K562 (cell line): ENCODE results near the gene CTDSP1. TPM values are rescaled to one million over a fixed set of nuclear protein-coding genes. Genes with fewer than 3 reads are reported as not detected.

ENCODE experiments used
- CEBPB ChIP-seq: fragments of 450-650 bp; IDR thresholded peaks from 2 replicates; pipeline ENCODE4 v1.6.1; 2016; ENCODE audit warnings: missing genetic modification characterization, missing compliant biosample characterization
- ESRRB ChIP-seq: fragments of 250-450 bp; sonication (Bioruptor Pico); IDR thresholded peaks from 2 replicates; pipeline ENCODE4 v1.5.0; 2020; ENCODE audit warnings: mild to moderate bottlenecking, moderate library complexity, borderline replicate concordance
- HMG20B ChIP-seq: fragments of 250-450 bp; sonication (Bioruptor Pico); IDR thresholded peaks from 2 replicates; pipeline ENCODE4 v1.5.0; 2021; ENCODE audit warnings: mild to moderate bottlenecking
- HNRNPH1 ChIP-seq: fragments of 200-400 bp; formaldehyde crosslinking; optimal IDR thresholded peaks from 2 replicates; pipeline ENCODE3; 2017; ENCODE audit warnings: low read depth, mild to moderate bottlenecking, low read length, moderate library complexity
- HOXB6 ChIP-seq: fragments of 250-450 bp; sonication (Bioruptor Pico); IDR thresholded peaks from 2 replicates; pipeline ENCODE4 v1.5.1; 2022; ENCODE audit warnings: mild to moderate bottlenecking, borderline replicate concordance
- KDM4B ChIP-seq, 2 experiments: fragments of 450-650 bp in 1 of 2; sonication (generic) in 1 of 2; IDR thresholded peaks; 2 replicates each; pipeline ENCODE4 v1.6.1; 2016 to 2017; ENCODE audit warnings: borderline replicate concordance in 2 of 2, antibody characterized with exemption in 1 of 2, low read depth in 1 of 2, mild to moderate bottlenecking in 1 of 2
- MEF2D ChIP-seq: conservative IDR thresholded peaks from 2 replicates; pipeline ENCODE4 v1.6.1; 2016; ENCODE audit warnings: low read depth, missing genetic modification characterization, missing compliant biosample characterization
- NCOA4 ChIP-seq: fragments of 450-650 bp; IDR thresholded peaks from 2 replicates; pipeline ENCODE4 v1.6.1; 2018; ENCODE audit warnings: mild to moderate bottlenecking; ENCODE audit not compliant: partially characterized antibody
- PURB ChIP-seq: sonication (generic); formaldehyde crosslinking; IDR thresholded peaks from 2 replicates; pipeline ENCODE4 v1.9.0; 2021; ENCODE audit warnings: low read depth, mild to moderate bottlenecking, missing genetic modification reagents
- RBM34 ChIP-seq: fragments of 200-400 bp; formaldehyde crosslinking; IDR thresholded peaks from 2 replicates; pipeline ENCODE4 v1.6.1; 2018; ENCODE audit warnings: low read length, borderline replicate concordance; ENCODE audit not compliant: insufficient read depth
- RFX7 ChIP-seq: fragments of 250-450 bp; sonication (Bioruptor Pico); IDR thresholded peaks from 2 replicates; pipeline ENCODE4 v1.5.1; 2021; ENCODE audit warnings: mild to moderate bottlenecking
- RNF2 ChIP-seq: sonication (generic); IDR thresholded peaks from 2 replicates; pipeline ENCODE4 v1.6.1; 2016
- SREBF1 ChIP-seq: fragments of 150-350 bp; IDR thresholded peaks from 2 replicates; pipeline ENCODE4 v1.6.1; 2014; ENCODE audit warnings: antibody characterized with exemption, low read depth, low read length, borderline replicate concordance
- SRSF3 ChIP-seq: fragments of 200-400 bp; formaldehyde crosslinking; IDR thresholded peaks from 2 replicates; pipeline ENCODE4 v1.6.1; 2016; ENCODE audit warnings: mild to moderate bottlenecking, low read length, moderate library complexity; ENCODE audit not compliant: insufficient read depth
- STAG1 ChIP-seq: sonication (generic); formaldehyde crosslinking; IDR thresholded peaks from 2 replicates; pipeline ENCODE4 v1.5.0; 2020; ENCODE audit warnings: missing genetic modification reagents, borderline replicate concordance
- YY1 ChIP-seq, 3 experiments: IDR thresholded peaks; 2 replicates each; pipeline ENCODE4 v1.6.1; 2011; ENCODE audit warnings: low read length in 2 of 3, mild to moderate bottlenecking in 2 of 3, moderate library complexity in 2 of 3, borderline replicate concordance in 1 of 3, control low read depth in 1 of 3, low read depth in 1 of 3; ENCODE audit not compliant: insufficient read depth in 3 of 3, insufficient replicate concordance in 2 of 3, control insufficient read depth in 1 of 3, insufficient read length in 1 of 3; ENCODE audit errors: extremely low read depth in 1 of 3
- ZNF263 ChIP-seq: sonication (generic); formaldehyde crosslinking; IDR thresholded peaks from 2 replicates; pipeline ENCODE4 v1.8.0; 2022; ENCODE audit warnings: mild to moderate bottlenecking, missing genetic modification reagents, borderline replicate concordance
- ZNF436 ChIP-seq: fragments of 250-450, 450-650 bp; sonication (Bioruptor Pico); formaldehyde crosslinking; IDR thresholded peaks from 2 replicates; pipeline ENCODE4 v1.7.0; 2020; ENCODE audit warnings: mild to moderate bottlenecking
- ZNF76 ChIP-seq: fragments of 250-450 bp; sonication (Bioruptor Pico); IDR thresholded peaks from 2 replicates; pipeline ENCODE4 v1.4.0; 2020; ENCODE audit warnings: mild to moderate bottlenecking, moderate library complexity, borderline replicate concordance
- ZNF778 ChIP-seq: fragments of 450-650 bp; formaldehyde crosslinking; IDR thresholded peaks from 2 replicates; pipeline ENCODE4 v1.4.0; 2020; ENCODE audit warnings: mild to moderate bottlenecking, moderate library complexity
- polyA plus RNA-seq, 8 experiments: library from polyadenylated mRNA; depleted of rRNA in 4 of 8; stranded (reverse) in 5 of 8; unstranded in 3 of 8; fragments of >200 nt; fragmentation: Nextera tagmentation in 2 of 8; fragmentation: Illumina TruSeq in 1 of 8; extraction: Ambion mirVana in 2 of 8; extraction: Trizol in 1 of 8; gene quantifications; 2 replicates each; pipeline versions ENCODE4 v1.2.1 to v1.2.3, GENCODE V29; 2011 to 2014; ENCODE audit warnings: inconsistent platforms in 1 of 8, missing spikeins in 1 of 8
- total RNA-seq, 7 experiments: library from RNA; depleted of rRNA in 6 of 7; stranded (reverse); fragments of >200 nt in 6 of 7; fragmentation: Illumina TruSeq in 2 of 7; extraction: Trizol in 2 of 7; gene quantifications; 2 replicates each; pipeline versions ENCODE4 v1.2.1 to v1.2.3, GENCODE V29; 2011 to 2021; ENCODE audit warnings: low replicate concordance in 1 of 7
- TF ChIP-seq, protein P1 (sequence below): sonication (generic); formaldehyde crosslinking; IDR thresholded peaks from 2 replicates; pipeline ENCODE4 v1.8.1; 2023; ENCODE audit warnings: mild to moderate bottlenecking, missing genetic modification reagents
- TF ChIP-seq, protein P2 (sequence below): fragments of 250-450 bp; sonication (Bioruptor Pico); IDR thresholded peaks from 2 replicates; pipeline ENCODE4 v1.4.0; 2020; ENCODE audit warnings: mild to moderate bottlenecking
- TF ChIP-seq, protein P3 (sequence below): fragments of 450-650 bp; conservative IDR thresholded peaks from 2 replicates; pipeline ENCODE4 v1.6.1; 2016; ENCODE audit warnings: missing genetic modification characterization, low read depth, mild to moderate bottlenecking, control low read depth, missing compliant biosample characterization

The CTDSP1 gene
- total and polyA plus RNA-seq, 9 of the 15 experiments (the other 6 are each of a cell fraction or from before 2014, with no cell fraction given), result 2.4 to 74.8 (median 45.8) TPM

DNA sequence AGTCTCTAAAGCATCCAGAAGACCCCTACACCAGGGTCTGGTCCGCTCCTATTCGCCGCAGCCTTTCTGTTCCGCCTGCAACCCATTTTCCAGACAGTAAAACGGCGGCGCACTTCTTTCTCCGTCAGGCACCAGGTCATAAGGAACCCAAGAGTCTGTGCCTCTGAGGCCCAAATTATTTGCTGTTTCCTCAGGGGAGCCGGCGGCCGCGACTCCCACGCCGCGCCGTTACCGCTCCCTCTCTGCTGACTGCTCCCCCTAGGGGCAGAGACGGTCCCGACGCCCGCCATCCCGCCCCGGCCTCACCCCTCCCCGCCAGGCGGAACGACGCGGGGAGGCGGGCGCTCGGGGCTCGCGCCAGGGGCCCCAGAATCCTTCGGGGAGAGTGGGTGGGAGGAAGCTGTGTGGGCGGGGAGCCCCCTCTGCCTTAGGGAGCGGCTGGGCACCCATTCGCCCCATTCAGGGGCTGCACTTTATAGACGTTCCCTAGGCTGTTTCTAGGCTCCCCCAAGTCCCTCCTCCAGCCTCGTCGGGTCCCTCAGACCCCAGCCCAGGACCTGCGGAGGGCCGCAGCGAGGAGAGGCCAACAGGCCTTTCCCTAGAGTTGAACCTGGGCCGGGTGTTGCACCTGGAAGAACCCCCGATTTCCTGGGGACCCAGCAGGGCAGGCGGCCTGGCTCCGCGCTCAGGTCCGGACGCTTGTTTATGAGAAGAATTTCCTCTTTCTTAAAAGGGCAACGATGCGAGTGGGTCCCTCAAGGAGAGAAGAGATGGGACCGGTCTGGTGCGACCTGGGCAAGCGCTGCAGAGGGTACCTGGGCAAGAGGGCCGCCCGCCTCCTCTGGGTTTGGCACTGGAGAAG is 3.6 kb upstream of the CTDSP1 start (continued):
- TF ChIP-seq SRSF3 (no peak), ESRRB (no peak), CEBPB (tag) (no peak), HOXB6 (no peak), RBM34 (no peak), RFX7 (no peak), STAG1 (CRISPR knock-in tag) (no peak), KDM4B (IDR thresholded peaks at IDR 0.05; ENCODE audit: borderline replicate concordance in 2 of 2, low read depth in 1 of 2) (no peak; a peak in 1 of 4 replicates), MEF2D (tag) (no peak), ZNF76 (CRISPR knock-in tag) (no peak), HMG20B (no peak), NCOA4 (no peak), SREBF1 (no peak), ZNF263 (peak; percentile 42; the same call in 1 of the 2 replicates), PURB (CRISPR knock-in tag) (no peak), ZNF778 (CRISPR knock-in tag) (no peak), YY1 (IDR thresholded peaks at IDR 0.05; ENCODE audit: borderline replicate concordance in 1 of 3, control insufficient read depth in 1 of 3, extremely low read depth in 1 of 3, insufficient read depth in 3 of 3, insufficient read length in 1 of 3, insufficient replicate concordance in 2 of 3, low read depth in 1 of 3, low read length in 2 of 3) (peak in 2 of 3 experiments; percentile 66 to 82), HNRNPH1 (no peak), ZNF436 (CRISPR knock-in tag) (no peak), RNF2 (peak; percentile 95)
- TF ChIP-seq, protein P1, sequence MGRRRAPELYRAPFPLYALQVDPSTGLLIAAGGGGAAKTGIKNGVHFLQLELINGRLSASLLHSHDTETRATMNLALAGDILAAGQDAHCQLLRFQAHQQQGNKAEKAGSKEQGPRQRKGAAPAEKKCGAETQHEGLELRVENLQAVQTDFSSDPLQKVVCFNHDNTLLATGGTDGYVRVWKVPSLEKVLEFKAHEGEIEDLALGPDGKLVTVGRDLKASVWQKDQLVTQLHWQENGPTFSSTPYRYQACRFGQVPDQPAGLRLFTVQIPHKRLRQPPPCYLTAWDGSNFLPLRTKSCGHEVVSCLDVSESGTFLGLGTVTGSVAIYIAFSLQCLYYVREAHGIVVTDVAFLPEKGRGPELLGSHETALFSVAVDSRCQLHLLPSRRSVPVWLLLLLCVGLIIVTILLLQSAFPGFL (CRISPR knock-in tag), result no peak
- TF ChIP-seq, protein P2, sequence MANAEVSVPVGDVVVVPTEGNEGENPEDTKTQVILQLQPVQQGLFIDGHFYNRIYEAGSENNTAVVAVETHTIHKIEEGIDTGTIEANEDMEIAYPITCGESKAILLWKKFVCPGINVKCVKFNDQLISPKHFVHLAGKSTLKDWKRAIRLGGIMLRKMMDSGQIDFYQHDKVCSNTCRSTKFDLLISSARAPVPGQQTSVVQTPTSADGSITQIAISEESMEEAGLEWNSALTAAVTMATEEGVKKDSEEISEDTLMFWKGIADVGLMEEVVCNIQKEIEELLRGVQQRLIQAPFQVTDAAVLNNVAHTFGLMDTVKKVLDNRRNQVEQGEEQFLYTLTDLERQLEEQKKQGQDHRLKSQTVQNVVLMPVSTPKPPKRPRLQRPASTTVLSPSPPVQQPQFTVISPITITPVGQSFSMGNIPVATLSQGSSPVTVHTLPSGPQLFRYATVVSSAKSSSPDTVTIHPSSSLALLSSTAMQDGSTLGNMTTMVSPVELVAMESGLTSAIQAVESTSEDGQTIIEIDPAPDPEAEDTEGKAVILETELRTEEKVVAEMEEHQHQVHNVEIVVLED, result peak; percentile 36; the same call in 1 of the 2 replicates
- TF ChIP-seq, protein P3, sequence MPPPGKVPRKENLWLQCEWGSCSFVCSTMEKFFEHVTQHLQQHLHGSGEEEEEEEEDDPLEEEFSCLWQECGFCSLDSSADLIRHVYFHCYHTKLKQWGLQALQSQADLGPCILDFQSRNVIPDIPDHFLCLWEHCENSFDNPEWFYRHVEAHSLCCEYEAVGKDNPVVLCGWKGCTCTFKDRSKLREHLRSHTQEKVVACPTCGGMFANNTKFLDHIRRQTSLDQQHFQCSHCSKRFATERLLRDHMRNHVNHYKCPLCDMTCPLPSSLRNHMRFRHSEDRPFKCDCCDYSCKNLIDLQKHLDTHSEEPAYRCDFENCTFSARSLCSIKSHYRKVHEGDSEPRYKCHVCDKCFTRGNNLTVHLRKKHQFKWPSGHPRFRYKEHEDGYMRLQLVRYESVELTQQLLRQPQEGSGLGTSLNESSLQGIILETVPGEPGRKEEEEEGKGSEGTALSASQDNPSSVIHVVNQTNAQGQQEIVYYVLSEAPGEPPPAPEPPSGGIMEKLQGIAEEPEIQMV (tag), result no peak
